Heart left ventricle (tissue), 16 donors: Measurements from ENCODE around the gene PEX10. TPM values are rescaled to one million over a fixed set of nuclear protein-coding genes. Genes with fewer than 3 reads are reported as not detected.

ENCODE experiments used
- ATAC-seq, 4 donors: fragments of 200-7000 bp; cut with Tn5 transposase; one replicate each; pipeline ENCODE4 v1.9.1; 2020 to 2022; ENCODE audit warnings: moderate library complexity in 4 of 4, mild to moderate bottlenecking in 3 of 4, moderate number of reproducible peaks in 1 of 4
- DNase-seq, 5 donors: peaks; one replicate each; pipeline ENCODE4 v3.0.0-alpha.2; 2020
- H3K27ac ChIP-seq, 12 donors: fragments of 200-600 bp; sonication (generic) in 4 of 12; one replicate each; pipeline versions ENCODE4 v1.5.0 to v1.8.0; 2016 to 2022; ENCODE audit warnings: mild to moderate bottlenecking in 2 of 12
- H3K27me3 ChIP-seq, 9 donors: fragments of 200-600 bp; sonication (generic) in 2 of 9; one replicate each; pipeline versions ENCODE4 v1.5.1 to v1.8.0; 2016 to 2022; ENCODE audit warnings: mild to moderate bottlenecking in 3 of 9
- H3K36me3 ChIP-seq, 9 donors: fragments of 200-600 bp; sonication (generic) in 2 of 9; one replicate each; pipeline versions ENCODE4 v1.5.0 to v1.8.0; 2018 to 2022; ENCODE audit warnings: mild to moderate bottlenecking in 2 of 9
- H3K4me1 ChIP-seq, 12 donors: fragments of 200-600 bp; sonication (generic) in 4 of 12; one replicate each; pipeline versions ENCODE4 v1.5.0 to v1.8.0; 2016 to 2022; ENCODE audit warnings: mild to moderate bottlenecking in 3 of 12
- H3K4me3 ChIP-seq, 12 donors: fragments of 200-600 bp; sonication (generic) in 4 of 12; one replicate each; pipeline versions ENCODE4 v1.5.0 to v1.8.0; 2017 to 2022; ENCODE audit warnings: mild to moderate bottlenecking in 9 of 12, moderate library complexity in 4 of 12
- H3K9me3 ChIP-seq, 12 donors: fragments of 200-600 bp; sonication (generic) in 4 of 12; one replicate each; pipeline versions ENCODE4 v1.5.0 to v1.8.0; 2016 to 2022; ENCODE audit warnings: mild to moderate bottlenecking in 1 of 12
- CTCF ChIP-seq, 12 donors: fragments of 200-600 bp; sonication (generic) in 4 of 12; IDR thresholded peaks; one replicate each; pipeline versions ENCODE4 v1.5.0 to v1.8.0; 2018 to 2022; ENCODE audit warnings: antibody characterized with exemption in 12 of 12, mild to moderate bottlenecking in 5 of 12
- POLR2A ChIP-seq, 2 donors: fragments of 450-650 bp; IDR thresholded peaks; one replicate each; pipeline ENCODE4 v1.6.1; 2017; ENCODE audit warnings: antibody characterized with exemption in 2 of 2, mild to moderate bottlenecking in 2 of 2, moderate library complexity in 2 of 2
- WGBS, 4 donors: extraction: QIAGEN DNeasy Blood & Tissue Kit in 2 of 4; methylation state at CpG; one replicate each; pipeline versions ENCODE4 v1.1.5 to v1.1.7; 2013 to 2018; 5-methylcytosine and 5-hydroxymethylcytosine counted together
- intact Hi-C, 10 donors: fragments of 100-400 bp; cut with DNase I; formaldehyde crosslinking; loops; one replicate each; pipeline versions ENCODE4 v1.11.1 to v1.14.2; 2022
- polyA plus RNA-seq, 2 donors: library from polyadenylated mRNA; stranded (reverse); fragments of 200-250 nt; gene quantifications; one replicate each; pipeline ENCODE4 v1.2.3, GENCODE V29; 2013
- total RNA-seq, 9 donors: library from RNA; depleted of rRNA in 2 of 9; stranded (reverse); fragments of >200 nt in 2 of 9; fragmentation: NEBNext Ultra II Directional in 3 of 9; extraction: Animal tissue kit (Norgen Biotek cat#: 25700) in 3 of 9; gene quantifications; one replicate each; pipeline versions ENCODE4 v1.1.0 to v1.2.4, GENCODE V29; 2016 to 2023
- donor health status: ischemic (EF 13 %, LVEDD 7.1; RV severe dilation, severe dysfunction).
- donor health status: healthy with polysubstance abuse.
- donor health status: DM: no; HTN: yes; CAD: no.
- donor health status: DM: no; HTN: no; CAD: no.
- donor health status: ischemic (EF 25% LVEDD 6.9; RV normal size, moderate dysfunction).
- donor health status: ischemic (EF 25% LVEDD 5.7; RV mildly dilated, moderate dysfunction).
- donor health status: healthy.
- donor health status: DM: yes; HTN: yes; CAD: no.
- donor health status: ischemic (EF 35%, LVEDD 5.7; RV mildly dilated, moderate dysfunction).
- donor health status: nonischemic (EF 11% LVEDD 7.7; RV severe dilation, severe dysfunction).
- donor health status: DM: yes; HTN: yes; CAD: no.
- donor health status: PGD.
- donor health status: ischemic (EF 29% LVEDD 5.4; RV normal size, mild dysfunction).
- donor health status: nonischemic (EF 23%, LVEDD 6.1; RV moderate dilation, normal function).

The PEX10 gene
- total and polyA plus RNA-seq, 11 donors, result 14.7 to 26.5 (median 18.6) TPM

DNA sequence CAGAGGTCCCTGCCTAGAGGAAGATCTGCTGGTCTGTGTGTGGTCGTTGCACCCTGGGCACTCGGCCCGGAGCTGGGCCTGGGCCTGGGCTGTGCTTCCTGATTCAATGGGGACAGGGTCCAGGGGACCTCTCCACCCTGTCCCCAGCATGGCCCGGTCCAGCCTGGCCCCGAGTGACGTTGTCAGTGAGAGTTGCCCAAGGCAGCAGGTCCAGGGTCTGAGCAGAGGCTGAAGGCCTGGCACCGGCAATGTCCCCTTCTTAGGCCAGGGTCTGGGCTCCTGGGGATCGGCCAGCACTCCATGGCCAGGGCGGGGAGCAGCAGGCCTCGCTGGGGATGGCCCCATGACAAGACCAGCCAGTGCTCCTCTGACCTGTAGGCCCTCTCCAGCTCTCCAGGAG is 15.6 kb upstream of the PEX10 start:
- Histone ChIP-seq H3K9me3 (peaks cover 0 to 17% (median 2%) of the 10 kb centered on the region in 12 donors), H3K27me3 (peaks cover 0 to 60% (median 19%) of the 10 kb centered on the region in 9 donors), H3K4me3 (no peak overlapping the region), H3K36me3 (no peaks in the 10 kb centered on the region), H3K4me1 (no peaks in the 10 kb centered on the region), H3K27ac (no peak overlapping the region)
- TF ChIP-seq POLR2A (IDR thresholded peaks at IDR 0.05) (no peak), CTCF (IDR thresholded peaks at IDR 0.05) (no peak)
- DNase-seq, result no peak
- ATAC-seq, result no peak
- 74 to 87% (median 82%) methylated on average over 9 to 10 of the region's 10 CpGs for WGBS, 4 donors
- intact Hi-C loops, result no loop called here

GRCh38 chr1:2427051-2427450 is 14.7 kb upstream of the PEX10 start:
- Histone ChIP-seq H3K4me1 (no peaks in the 10 kb centered on the region), H3K27ac (no peak overlapping the region), H3K4me3 (no peak overlapping the region), H3K27me3 (peaks cover 0 to 50% (median 9%) of the 10 kb centered on the region in 9 donors), H3K9me3 (peaks cover 0 to 23% (median 2%) of the 10 kb centered on the region in 12 donors), H3K36me3 (no peaks in the 10 kb centered on the region)
- ATAC-seq (no peak), DNase-seq (no peak)
- 81 to 91% (median 85%) methylated on average over 9 to 18 of the region's 18 CpGs for WGBS, 4 donors
- intact Hi-C loops, result no loop called here
- TF ChIP-seq CTCF (IDR thresholded peaks at IDR 0.05) (no peak), POLR2A (IDR thresholded peaks at IDR 0.05) (no peak)

GRCh38 chr1:2426540-2426939 is 14.2 kb upstream of the PEX10 start:
- Histone ChIP-seq H3K36me3 (no peaks in the 10 kb centered on the region), H3K4me1 (no peaks in the 10 kb centered on the region), H3K27ac (no peak overlapping the region), H3K27me3 (peaks cover 0 to 45% (median 8%) of the 10 kb centered on the region in 9 donors), H3K4me3 (no peak overlapping the region), H3K9me3 (peaks cover 0 to 23% (median 2%) of the 10 kb centered on the region in 12 donors)
- 67 to 74% (median 70%) methylated on average over 11 to 18 of the region's 18 CpGs for WGBS, 4 donors
- intact Hi-C loops, result no loop called here
- ATAC-seq, result no peak
- TF ChIP-seq POLR2A (IDR thresholded peaks at IDR 0.05), result no peak
- no peak for TF ChIP-seq CTCF (IDR thresholded peaks at IDR 0.05)
- DNase-seq, result no peak

GRCh38 chr1:2425892-2426291 is 13.5 kb upstream of the PEX10 start:
- no peak for DNase-seq
- H3K4me1 ChIP-seq, result no peaks in the 10 kb centered on the region
- no peak for TF ChIP-seq CTCF (IDR thresholded peaks at IDR 0.05)
- no peak for TF ChIP-seq POLR2A (IDR thresholded peaks at IDR 0.05)
- ATAC-seq, result no peak
- H3K4me3 ChIP-seq, result no peak overlapping the region
- H3K27ac ChIP-seq, result no peak overlapping the region
- H3K27me3 ChIP-seq, result peaks cover 0 to 45% (median 8%) of the 10 kb centered on the region in 9 donors
- intact Hi-C loops, result no loop called here
- WGBS, 4 donors, result 71 to 83% (median 76%) methylated on average over 10 to 11 of the region's 11 CpGs
- H3K9me3 ChIP-seq, result peaks cover 0 to 23% (median 2%) of the 10 kb centered on the region in 12 donors
- no peaks in the 10 kb centered on the region for H3K36me3 ChIP-seq
